HEK293 (cell line): ENCODE data around the gene MIEN1.

Experiments used
- CTCF ChIP-seq: fragments of 450-650 bp; formaldehyde crosslinking; IDR thresholded peaks from 2 replicates; pipeline ENCODE4 v1.5.1; 2016; ENCODE audit warnings: missing biosample characterization, missing genetic modification characterization
- GLI2 ChIP-seq: fragments of 450-650 bp; formaldehyde crosslinking; IDR thresholded peaks from 2 replicates; pipeline ENCODE4; 2017; ENCODE audit warnings: missing biosample characterization, missing genetic modification characterization, low read depth, borderline replicate concordance
- YY1 ChIP-seq: fragments of 450-650 bp; formaldehyde crosslinking; IDR thresholded peaks from 2 replicates; pipeline ENCODE4 v1.5.1; 2018; ENCODE audit warnings: missing biosample characterization, missing genetic modification characterization
- ZNF488 ChIP-seq: fragments of 450-650 bp; formaldehyde crosslinking; IDR thresholded peaks from 2 replicates; pipeline ENCODE4 v1.5.1; 2016; ENCODE audit warnings: missing biosample characterization, missing genetic modification characterization

GRCh38 chr17:39765766-39766165 lies 35.4 kb upstream of the MIEN1 start:
- no peak for TF ChIP-seq CTCF (tag by site-specific recombination)
- TF ChIP-seq ZNF488 (tag by site-specific recombination) = no peak
- no peak for TF ChIP-seq GLI2 (tag by site-specific recombination)
- no peak for TF ChIP-seq YY1 (tag by site-specific recombination)
